Testis (tissue), 2 donors: ENCODE data around the gene TMEM213.

Experiments
- POLR2A ChIP-seq: fragments of 450-650 bp; IDR thresholded peaks from one replicate; pipeline ENCODE4 v1.6.1; 2017; ENCODE audit warnings: antibody characterized with exemption, mild to moderate bottlenecking, moderate library complexity
- TF ChIP-seq, protein P1 (sequence below), 3 experiments: fragments of 450-650 bp in 2 of 3; fragments of 200-600 bp in 1 of 3; sonication (generic) in 1 of 3; IDR thresholded peaks; one replicate each; pipeline ENCODE4 v1.5.1; 2016 to 2019; ENCODE audit warnings: antibody characterized with exemption in 3 of 3, mild to moderate bottlenecking in 2 of 3, moderate library complexity in 1 of 3

DNA sequence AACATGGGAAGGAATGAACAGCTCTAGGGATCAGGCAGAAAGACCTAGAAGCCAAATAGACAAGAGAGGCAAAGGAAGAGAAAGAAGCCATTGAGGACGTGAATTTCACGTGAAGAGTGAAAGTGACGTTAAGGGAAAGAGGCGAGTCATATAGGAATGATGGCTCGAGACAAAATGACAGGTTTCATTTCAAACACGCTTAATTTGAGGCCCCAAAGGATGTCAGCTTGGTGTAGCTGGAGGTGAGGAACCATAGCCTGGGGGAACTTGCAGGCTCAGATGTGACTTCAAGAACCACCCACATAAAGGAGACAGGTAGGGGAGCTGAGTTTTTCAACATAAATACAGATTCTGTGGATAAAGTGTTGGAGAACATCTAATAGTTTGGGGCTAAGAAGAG, 84.5 kb downstream of the TMEM213 start:
- TF ChIP-seq, protein P1, sequence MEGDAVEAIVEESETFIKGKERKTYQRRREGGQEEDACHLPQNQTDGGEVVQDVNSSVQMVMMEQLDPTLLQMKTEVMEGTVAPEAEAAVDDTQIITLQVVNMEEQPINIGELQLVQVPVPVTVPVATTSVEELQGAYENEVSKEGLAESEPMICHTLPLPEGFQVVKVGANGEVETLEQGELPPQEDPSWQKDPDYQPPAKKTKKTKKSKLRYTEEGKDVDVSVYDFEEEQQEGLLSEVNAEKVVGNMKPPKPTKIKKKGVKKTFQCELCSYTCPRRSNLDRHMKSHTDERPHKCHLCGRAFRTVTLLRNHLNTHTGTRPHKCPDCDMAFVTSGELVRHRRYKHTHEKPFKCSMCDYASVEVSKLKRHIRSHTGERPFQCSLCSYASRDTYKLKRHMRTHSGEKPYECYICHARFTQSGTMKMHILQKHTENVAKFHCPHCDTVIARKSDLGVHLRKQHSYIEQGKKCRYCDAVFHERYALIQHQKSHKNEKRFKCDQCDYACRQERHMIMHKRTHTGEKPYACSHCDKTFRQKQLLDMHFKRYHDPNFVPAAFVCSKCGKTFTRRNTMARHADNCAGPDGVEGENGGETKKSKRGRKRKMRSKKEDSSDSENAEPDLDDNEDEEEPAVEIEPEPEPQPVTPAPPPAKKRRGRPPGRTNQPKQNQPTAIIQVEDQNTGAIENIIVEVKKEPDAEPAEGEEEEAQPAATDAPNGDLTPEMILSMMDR (IDR thresholded peaks at IDR 0.05): no peak
- TF ChIP-seq POLR2A: no peak
